ENCODE measurements around the gene RIMS3. TPM values are rescaled to one million over a fixed set of nuclear protein-coding genes. Genes with fewer than 3 reads are reported as not detected.

The RIMS3 gene
- total and polyA plus RNA-seq, 2 donors from 2014 or later: 1.6 to 6.2 TPM

GRCh38 chr1:40593449-40594186 lies 71.9 kb downstream of the RIMS3 start:
- Histone ChIP-seq H3K9me3 (ENCODE audit: control insufficient read depth in 2 of 3, insufficient read depth in 1 of 3, low read length in 3 of 3) (no peaks in the 10 kb centered on the region), H3K4me1 (ENCODE audit: control insufficient read depth in 2 of 3, insufficient read depth in 2 of 3, low read depth in 1 of 3, low read length in 3 of 3) (no peaks in the 10 kb centered on the region), H3K27me3 (ENCODE audit: control insufficient read depth, insufficient read depth, low read length) (no peaks in the 10 kb centered on the region), H3K27ac (ENCODE audit: low read depth in 2 of 2, low read length in 2 of 2) (no peak overlapping the region), H3K9ac (ENCODE audit: low read length in 3 of 3) (no peak overlapping the region), H3K36me3 (ENCODE audit: control insufficient read depth in 2 of 3, insufficient read depth in 3 of 3, low read length in 3 of 3) (no peaks in the 10 kb centered on the region), H3K4me3 (ENCODE audit: low read length in 3 of 3) (no peak overlapping the region)
- DNase-seq (no peak), FAIRE-seq (no peak)
- TF ChIP-seq CTCF (IDR thresholded peaks at IDR 0.05; ENCODE audit: borderline replicate concordance, extremely low read depth, insufficient read depth): no peak
- intact Hi-C loops (cut with DNase I): no loop called here

- FAIRE-seq (no peak), DNase-seq (peak in 2 of 5 donors; percentile 24 to 44)
- Histone ChIP-seq H3K9me3 (ENCODE audit: control insufficient read depth in 2 of 3, insufficient read depth in 1 of 3, low read length in 3 of 3) (no peaks in the 10 kb centered on the region), H3K36me3 (ENCODE audit: control insufficient read depth in 2 of 3, insufficient read depth in 3 of 3, low read length in 3 of 3) (no peaks in the 10 kb centered on the region), H3K27ac (ENCODE audit: low read depth in 2 of 2, low read length in 2 of 2) (no peak overlapping the region), H3K27me3 (ENCODE audit: control insufficient read depth, insufficient read depth, low read length) (no peaks in the 10 kb centered on the region), H3K4me1 (ENCODE audit: control insufficient read depth in 2 of 3, insufficient read depth in 2 of 3, low read depth in 1 of 3, low read length in 3 of 3) (no peaks in the 10 kb centered on the region), H3K9ac (ENCODE audit: low read length in 3 of 3) (no peak overlapping the region), H3K4me3 (ENCODE audit: low read length in 3 of 3) (no peak overlapping the region)
- intact Hi-C loops (cut with DNase I): no loop called here
- TF ChIP-seq CTCF (IDR thresholded peaks at IDR 0.05; ENCODE audit: borderline replicate concordance, extremely low read depth, insufficient read depth): peak; percentile 35
These were observed 73.2 kb downstream of the RIMS3 start for GRCh38 chr1:40592107-40592803.

GRCh38 chr1:40588586-40588985 lies 76.9 kb downstream of the RIMS3 start:
- Histone ChIP-seq H3K9ac (ENCODE audit: low read length in 3 of 3) (no peak overlapping the region), H3K4me1 (ENCODE audit: control insufficient read depth in 2 of 3, insufficient read depth in 2 of 3, low read depth in 1 of 3, low read length in 3 of 3) (no peaks in the 10 kb centered on the region), H3K27ac (ENCODE audit: low read depth in 2 of 2, low read length in 2 of 2) (no peak overlapping the region), H3K36me3 (ENCODE audit: control insufficient read depth in 2 of 3, insufficient read depth in 3 of 3, low read length in 3 of 3) (no peaks in the 10 kb centered on the region), H3K27me3 (ENCODE audit: control insufficient read depth, insufficient read depth, low read length) (no peaks in the 10 kb centered on the region), H3K4me3 (ENCODE audit: low read length in 3 of 3) (no peak overlapping the region), H3K9me3 (ENCODE audit: control insufficient read depth in 2 of 3, insufficient read depth in 1 of 3, low read length in 3 of 3) (no peaks in the 10 kb centered on the region)
- FAIRE-seq (no peak), DNase-seq (no peak)
- intact Hi-C loops (cut with DNase I): no loop called here
- TF ChIP-seq CTCF (IDR thresholded peaks at IDR 0.05; ENCODE audit: borderline replicate concordance, extremely low read depth, insufficient read depth): no peak
